ENCODE measurements around the gene BID.

Gene BID

DNA sequence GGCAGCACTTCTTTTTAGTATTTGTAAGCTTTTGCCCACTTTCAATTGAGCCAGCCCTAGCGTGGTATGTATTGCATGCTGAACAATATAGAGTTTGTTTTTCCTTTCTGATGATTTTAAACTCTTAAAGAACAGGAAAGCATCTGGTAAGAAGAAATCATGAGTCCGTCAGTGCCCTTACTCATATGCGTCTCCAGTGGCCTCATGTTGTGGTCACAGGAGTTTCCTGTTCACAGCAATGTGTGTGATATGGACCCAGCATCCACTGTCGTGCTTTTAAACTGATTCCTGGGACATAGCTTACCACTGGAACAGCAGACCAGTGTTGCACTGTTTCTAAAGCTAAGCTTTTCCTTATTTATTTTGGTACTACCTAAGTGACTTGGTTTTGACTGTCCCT lies 40.1 kb downstream of the BID start:
- H3K27me3 ChIP-seq (ENCODE audit: control insufficient read depth, insufficient read depth, low read length, poor library complexity, severe bottlenecking): no peaks in the 10 kb centered on the region
- 92 to 94% methylated on average over 4 of the region's 4 CpGs for WGBS, 2 experiments
- no peak overlapping the region for H3K27ac ChIP-seq (ENCODE audit: insufficient read depth, low read depth, low read length, poor library complexity, severe bottlenecking)
- no peaks in the 10 kb centered on the region for H3K9me3 ChIP-seq (ENCODE audit: control insufficient read depth, low read length)
- H3K4me3 ChIP-seq (ENCODE audit: insufficient read depth, low read depth, low read length): no peak overlapping the region
- H3K36me3 ChIP-seq (ENCODE audit: control insufficient read depth, insufficient read depth, low read length): peaks cover 16% of the 10 kb centered on the region
- H3K4me1 ChIP-seq (ENCODE audit: control insufficient read depth, insufficient read depth, low read length): no peaks in the 10 kb centered on the region

DNA sequence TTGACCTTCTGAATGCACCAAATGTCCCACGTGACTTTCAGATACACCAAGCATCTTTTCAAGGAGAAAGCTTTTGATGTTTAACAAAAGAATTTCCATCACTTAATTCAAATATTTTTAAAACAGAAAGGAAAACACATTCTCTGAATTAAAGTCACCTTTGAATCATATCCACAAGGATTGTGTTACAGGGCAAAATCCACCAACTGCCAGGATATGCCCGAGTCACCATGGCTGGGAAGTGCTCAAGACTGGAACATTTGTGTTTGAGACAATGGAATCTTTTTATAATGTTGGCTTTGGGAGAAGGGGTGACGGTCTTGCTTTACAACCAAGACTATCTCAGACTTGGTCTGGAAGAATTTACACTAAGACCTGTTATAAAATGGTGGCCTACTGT lies 40.8 kb downstream of the BID start:
- Histone ChIP-seq H3K36me3 (ENCODE audit: control insufficient read depth, insufficient read depth, low read length) (peaks cover 16% of the 10 kb centered on the region), H3K27me3 (ENCODE audit: control insufficient read depth, insufficient read depth, low read length, poor library complexity, severe bottlenecking) (no peaks in the 10 kb centered on the region), H3K4me3 (ENCODE audit: insufficient read depth, low read depth, low read length) (no peak overlapping the region), H3K27ac (ENCODE audit: insufficient read depth, low read depth, low read length, poor library complexity, severe bottlenecking) (no peak overlapping the region), H3K4me1 (ENCODE audit: control insufficient read depth, insufficient read depth, low read length) (no peaks in the 10 kb centered on the region), H3K9me3 (ENCODE audit: control insufficient read depth, low read length) (no peaks in the 10 kb centered on the region)
- 90 to 96% methylated on average over 3 of the region's 3 CpGs for WGBS, 2 experiments

DNA sequence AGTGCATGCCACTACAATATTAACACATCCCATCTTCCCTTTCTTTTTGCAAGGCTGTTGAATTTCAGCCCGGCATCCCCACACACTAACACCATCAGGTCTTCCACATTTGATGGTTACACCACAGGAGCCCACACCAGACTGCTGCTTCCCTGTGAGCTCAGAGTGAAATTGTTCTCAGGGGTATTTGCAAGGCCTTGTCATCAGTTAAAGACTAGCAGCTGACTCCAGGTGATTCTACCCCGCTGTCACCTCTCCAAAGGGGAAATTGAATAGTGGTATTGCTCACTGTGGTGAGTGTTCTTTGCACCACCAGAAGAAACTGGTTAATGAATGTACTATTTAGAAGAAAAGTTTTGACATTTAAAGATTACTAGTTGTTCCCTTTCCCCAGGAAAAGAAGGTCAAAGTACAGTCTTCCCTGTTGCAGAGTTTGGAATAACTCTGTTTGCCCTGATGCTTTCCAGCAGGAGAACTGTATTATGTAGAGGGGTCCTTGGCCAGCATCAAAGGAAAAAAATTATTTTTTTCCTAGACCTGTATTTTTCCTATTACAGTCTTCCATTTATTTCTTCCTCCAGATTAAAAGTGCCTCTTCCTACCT lies 41.9 kb downstream of the BID start:
- Histone ChIP-seq H3K4me3 (ENCODE audit: insufficient read depth, low read depth, low read length) (no peak overlapping the region), H3K36me3 (ENCODE audit: control insufficient read depth, insufficient read depth, low read length) (peaks cover 20% of the 10 kb centered on the region), H3K9me3 (ENCODE audit: control insufficient read depth, low read length) (no peaks in the 10 kb centered on the region), H3K4me1 (ENCODE audit: control insufficient read depth, insufficient read depth, low read length) (no peaks in the 10 kb centered on the region), H3K27ac (ENCODE audit: insufficient read depth, low read depth, low read length, poor library complexity, severe bottlenecking) (no peak overlapping the region), H3K27me3 (ENCODE audit: control insufficient read depth, insufficient read depth, low read length, poor library complexity, severe bottlenecking) (no peaks in the 10 kb centered on the region)
- WGBS, 2 experiments: 92 to 96% methylated on average over 2 of the region's 2 CpGs

DNA sequence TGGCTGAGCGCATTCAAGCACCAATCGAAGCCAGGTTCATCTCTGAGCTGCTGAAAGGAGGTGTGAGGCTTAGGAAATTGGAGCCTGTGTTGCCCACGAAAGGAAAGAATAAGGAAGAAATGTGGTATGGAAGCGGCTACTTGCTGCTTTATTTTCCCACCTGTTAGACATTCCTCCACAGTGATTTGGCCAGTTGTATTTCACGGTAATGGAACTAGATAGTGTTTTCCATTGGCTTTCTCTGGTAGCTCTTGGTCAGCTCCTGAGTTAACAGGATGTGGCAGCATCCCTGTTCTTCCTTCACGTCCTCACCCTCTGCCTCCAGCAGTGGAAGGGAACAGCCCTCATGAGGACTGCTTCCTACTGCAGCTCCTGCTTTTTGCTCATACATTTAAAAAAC lies 44.7 kb downstream of the BID start:
- Histone ChIP-seq H3K27ac (ENCODE audit: insufficient read depth, low read depth, low read length, poor library complexity, severe bottlenecking) (no peak overlapping the region), H3K36me3 (ENCODE audit: control insufficient read depth, insufficient read depth, low read length) (peaks cover 27% of the 10 kb centered on the region), H3K4me3 (ENCODE audit: insufficient read depth, low read depth, low read length) (no peak overlapping the region), H3K4me1 (ENCODE audit: control insufficient read depth, insufficient read depth, low read length) (no peaks in the 10 kb centered on the region), H3K9me3 (ENCODE audit: control insufficient read depth, low read length) (no peaks in the 10 kb centered on the region), H3K27me3 (ENCODE audit: control insufficient read depth, insufficient read depth, low read length, poor library complexity, severe bottlenecking) (no peaks in the 10 kb centered on the region)
- 89% methylated on average over 6 of the region's 6 CpGs for WGBS, 2 experiments

DNA sequence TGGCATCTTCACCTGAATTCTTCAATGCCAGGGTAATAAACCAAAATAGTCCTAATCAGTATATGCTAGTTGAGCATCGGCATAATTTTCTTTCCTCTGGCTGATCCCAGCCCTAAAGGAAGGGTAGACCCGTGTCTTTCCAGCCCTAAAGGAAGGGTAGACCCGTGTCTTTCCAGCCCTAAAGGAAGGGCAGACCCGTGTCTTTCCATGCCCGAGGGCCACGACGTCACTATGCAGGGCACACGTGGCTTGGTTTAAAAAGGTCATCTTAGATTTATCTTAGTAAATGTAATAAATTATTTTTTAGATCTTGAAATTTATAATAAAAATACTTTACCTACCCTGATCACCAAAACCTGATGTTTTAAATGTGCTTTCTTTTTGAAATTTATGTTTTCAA lies 45.5 kb downstream of the BID start:
- no peak overlapping the region for H3K27ac ChIP-seq (ENCODE audit: insufficient read depth, low read depth, low read length, poor library complexity, severe bottlenecking)

DNA sequence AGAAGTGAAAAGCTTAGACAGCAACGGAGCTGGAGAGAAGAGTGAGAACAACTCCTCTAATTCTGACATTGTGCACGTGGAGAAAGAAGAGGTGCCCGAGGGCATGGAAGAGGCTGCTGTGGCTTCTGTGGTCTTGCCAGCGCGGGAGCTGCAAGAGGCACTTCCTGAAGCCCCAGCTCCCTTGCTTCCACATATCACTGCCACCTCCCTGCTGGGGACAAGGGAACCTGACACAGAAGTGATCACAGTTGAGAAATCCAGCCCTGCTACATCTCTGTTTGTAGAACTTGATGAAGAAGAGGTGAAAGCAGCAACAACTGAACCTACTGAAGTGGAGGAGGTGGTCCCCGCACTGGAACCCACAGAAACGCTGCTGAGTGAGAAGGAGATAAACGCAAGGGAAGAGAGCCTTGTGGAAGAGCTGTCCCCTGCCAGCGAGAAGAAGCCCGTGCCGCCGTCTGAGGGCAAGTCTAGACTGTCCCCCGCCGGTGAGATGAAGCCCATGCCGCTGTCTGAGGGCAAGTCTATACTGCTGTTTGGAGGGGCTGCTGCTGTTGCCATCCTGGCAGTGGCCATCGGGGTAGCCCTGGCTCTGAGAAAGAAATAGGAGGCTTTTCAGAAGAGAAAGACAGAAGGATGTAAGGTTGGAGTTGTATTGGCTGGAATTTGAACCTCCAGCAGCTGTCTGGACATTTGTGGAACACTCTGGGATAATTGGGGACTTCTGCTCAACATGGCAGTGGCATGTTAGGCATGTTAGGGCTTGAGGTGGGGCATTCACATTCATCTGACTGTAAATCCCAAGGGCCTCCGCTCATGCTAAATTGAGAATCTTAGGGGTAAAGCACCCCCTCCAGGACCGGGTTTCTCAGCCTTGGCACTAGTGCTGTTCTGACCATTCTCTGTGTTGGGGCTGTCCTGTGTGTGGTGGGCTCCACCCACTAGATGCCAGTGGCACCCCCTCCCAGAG lies 47.1 kb downstream of the BID start:
- Histone ChIP-seq H3K4me1 (ENCODE audit: control insufficient read depth, insufficient read depth, low read length) (no peaks in the 10 kb centered on the region), H3K9me3 (ENCODE audit: control insufficient read depth, low read length) (no peaks in the 10 kb centered on the region), H3K4me3 (ENCODE audit: insufficient read depth, low read depth, low read length) (no peak overlapping the region), H3K36me3 (ENCODE audit: control insufficient read depth, insufficient read depth, low read length) (peaks cover 22% of the 10 kb centered on the region), H3K27me3 (ENCODE audit: control insufficient read depth, insufficient read depth, low read length, poor library complexity, severe bottlenecking) (no peaks in the 10 kb centered on the region), H3K27ac (ENCODE audit: insufficient read depth, low read depth, low read length, poor library complexity, severe bottlenecking) (no peak overlapping the region)
- WGBS, 2 experiments: 94 to 96% methylated on average over 18 of the region's 18 CpGs

More for the DNA sequence above, 45.5 kb downstream of the BID start:
- WGBS, 2 experiments: 95 to 96% methylated on average over 7 to 8 of the region's 8 CpGs
- Histone ChIP-seq H3K9me3 (ENCODE audit: control insufficient read depth, low read length) (no peaks in the 10 kb centered on the region), H3K4me1 (ENCODE audit: control insufficient read depth, insufficient read depth, low read length) (no peaks in the 10 kb centered on the region), H3K36me3 (ENCODE audit: control insufficient read depth, insufficient read depth, low read length) (peaks cover 22% of the 10 kb centered on the region), H3K27me3 (ENCODE audit: control insufficient read depth, insufficient read depth, low read length, poor library complexity, severe bottlenecking) (no peaks in the 10 kb centered on the region), H3K4me3 (ENCODE audit: insufficient read depth, low read depth, low read length) (no peak overlapping the region)

DNA sequence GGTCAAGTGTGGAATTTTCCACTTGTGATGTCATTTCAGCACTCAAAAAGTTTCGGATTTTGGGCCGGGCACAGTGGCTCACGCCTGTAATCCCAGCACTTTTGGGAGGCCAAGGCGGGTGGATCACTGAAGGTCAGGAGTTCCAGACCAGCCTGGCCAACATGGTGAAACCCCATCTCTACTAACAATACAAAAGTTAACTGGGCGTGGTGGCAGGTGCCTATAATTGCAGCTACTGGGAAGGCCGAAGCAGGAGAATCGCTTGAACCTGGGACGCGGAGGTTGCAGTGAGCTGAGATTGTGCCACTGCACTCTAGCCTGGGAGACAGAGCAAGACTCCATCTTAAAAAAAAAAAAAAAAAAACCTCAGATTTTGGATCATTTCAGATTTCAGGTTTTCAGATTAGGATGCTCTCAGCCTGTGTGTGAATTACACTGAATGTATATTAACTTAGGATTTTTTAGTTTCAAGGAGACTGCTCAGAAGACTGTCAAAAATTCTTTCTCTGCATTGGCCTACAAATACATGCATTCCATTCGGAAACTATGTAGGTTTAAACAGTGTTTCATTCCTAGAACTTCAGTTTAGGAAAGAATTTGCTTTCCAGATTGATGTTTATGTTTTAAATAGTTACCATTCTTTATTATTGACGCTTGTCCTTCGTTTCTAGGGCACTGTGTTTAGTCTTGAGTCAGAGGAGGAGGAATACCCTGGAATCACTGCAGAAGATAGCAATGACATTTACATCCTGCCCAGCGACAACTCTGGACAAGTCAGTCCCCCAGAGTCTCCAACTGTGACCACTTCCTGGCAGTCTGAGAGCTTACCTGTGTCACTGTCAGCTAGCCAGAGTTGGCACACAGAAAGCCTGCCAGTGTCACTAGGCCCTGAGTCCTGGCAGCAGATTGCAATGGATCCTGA lies 48.0 kb downstream of the BID start:
- H3K4me1 ChIP-seq (ENCODE audit: control insufficient read depth, insufficient read depth, low read length): no peaks in the 10 kb centered on the region
- WGBS, 2 experiments: 95 to 96% methylated on average over 13 of the region's 13 CpGs
- peaks cover 22% of the 10 kb centered on the region for H3K36me3 ChIP-seq (ENCODE audit: control insufficient read depth, insufficient read depth, low read length)
- no peak overlapping the region for H3K27ac ChIP-seq (ENCODE audit: insufficient read depth, low read depth, low read length, poor library complexity, severe bottlenecking)
- H3K27me3 ChIP-seq (ENCODE audit: control insufficient read depth, insufficient read depth, low read length, poor library complexity, severe bottlenecking): no peaks in the 10 kb centered on the region
- no peaks in the 10 kb centered on the region for H3K9me3 ChIP-seq (ENCODE audit: control insufficient read depth, low read length)
- H3K4me3 ChIP-seq (ENCODE audit: insufficient read depth, low read depth, low read length): no peak overlapping the region

DNA sequence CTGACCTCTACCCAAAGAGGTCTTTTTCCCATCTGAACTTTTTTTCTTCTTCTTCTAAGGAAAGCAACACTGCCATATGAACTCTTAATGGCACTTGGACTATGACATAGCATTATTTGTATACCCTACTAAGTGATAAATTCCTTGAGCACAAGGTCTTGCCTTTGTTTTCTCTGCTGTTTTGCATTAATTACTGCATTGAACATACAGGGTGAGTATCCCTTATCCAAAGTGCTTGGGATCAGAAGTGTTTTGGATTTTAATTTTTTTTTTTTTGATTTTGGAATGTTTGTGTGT lies 48.8 kb downstream of the BID start:
- no peak overlapping the region for H3K4me3 ChIP-seq (ENCODE audit: insufficient read depth, low read depth, low read length)
- no peaks in the 10 kb centered on the region for H3K27me3 ChIP-seq (ENCODE audit: control insufficient read depth, insufficient read depth, low read length, poor library complexity, severe bottlenecking)
- no peaks in the 10 kb centered on the region for H3K4me1 ChIP-seq (ENCODE audit: control insufficient read depth, insufficient read depth, low read length)
- H3K27ac ChIP-seq (ENCODE audit: insufficient read depth, low read depth, low read length, poor library complexity, severe bottlenecking): peak overlapping the region; percentile 42
- no peaks in the 10 kb centered on the region for H3K9me3 ChIP-seq (ENCODE audit: control insufficient read depth, low read length)
- peaks cover 22% of the 10 kb centered on the region for H3K36me3 ChIP-seq (ENCODE audit: control insufficient read depth, insufficient read depth, low read length)

DNA sequence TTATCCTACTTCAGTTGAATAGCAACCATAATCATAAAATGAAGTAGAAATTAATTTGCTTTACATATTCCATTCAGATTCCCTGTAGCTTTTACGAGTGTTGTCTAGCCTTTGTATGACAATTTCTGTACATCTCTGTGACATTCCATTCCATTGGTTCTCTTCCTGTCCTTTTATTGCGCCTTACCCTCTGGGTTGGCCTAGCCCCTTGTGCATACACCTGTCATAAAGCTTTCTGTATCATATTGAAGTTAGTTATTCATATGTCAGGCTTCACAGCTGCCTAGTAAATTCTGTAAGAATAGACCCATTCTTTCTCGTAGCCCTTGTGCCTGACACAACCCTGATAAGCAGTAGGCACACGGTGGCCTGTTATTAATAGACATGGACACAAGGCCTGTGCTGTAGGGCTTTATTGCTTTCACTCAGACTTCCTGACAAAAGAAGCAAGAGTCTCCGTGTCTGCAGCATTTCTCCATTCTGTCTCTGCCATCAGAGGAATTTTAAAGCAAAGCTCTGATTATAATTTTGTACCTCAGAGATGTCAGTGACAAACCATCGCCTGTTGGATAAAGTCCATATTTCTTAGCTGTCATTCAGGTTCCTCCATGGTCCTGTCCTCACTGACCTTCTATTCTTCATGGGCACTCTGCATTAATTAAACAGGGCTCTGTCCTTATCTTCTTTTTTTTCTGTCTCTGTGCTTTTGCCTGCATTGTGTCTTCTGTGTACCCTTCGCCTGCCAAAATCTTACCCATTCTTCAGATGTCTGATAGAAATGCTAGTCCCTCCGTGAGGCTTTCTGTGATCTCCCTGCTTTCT lies 49.4 kb downstream of the BID start:
- WGBS, 2 experiments: 89 to 94% methylated on average over 8 of the region's 8 CpGs

More for the DNA sequence above, 49.4 kb downstream of the BID start:
- Histone ChIP-seq H3K4me1 (ENCODE audit: control insufficient read depth, insufficient read depth, low read length) (no peaks in the 10 kb centered on the region), H3K4me3 (ENCODE audit: insufficient read depth, low read depth, low read length) (no peak overlapping the region), H3K9me3 (ENCODE audit: control insufficient read depth, low read length) (no peaks in the 10 kb centered on the region), H3K36me3 (ENCODE audit: control insufficient read depth, insufficient read depth, low read length) (peaks cover 18% of the 10 kb centered on the region), H3K27me3 (ENCODE audit: control insufficient read depth, insufficient read depth, low read length, poor library complexity, severe bottlenecking) (no peaks in the 10 kb centered on the region), H3K27ac (ENCODE audit: insufficient read depth, low read depth, low read length, poor library complexity, severe bottlenecking) (no peak overlapping the region)
